GM23338 (cell line): Measurements from ENCODE around the gene ESPNL.

Source experiments
- CREB1 ChIP-seq: fragments of 250-450 bp; sonication (Bioruptor Pico); IDR thresholded peaks from 2 replicates; pipeline ENCODE4 v1.5.0; 2020; ENCODE audit warnings: low read depth, mild to moderate bottlenecking, moderate library complexity
- EZH2 ChIP-seq: fragments of 200-600 bp; sonication (generic); IDR thresholded peaks from one replicate; pipeline ENCODE4 v1.8.0; 2017; ENCODE audit warnings: antibody characterized with exemption, mild to moderate bottlenecking, low read depth; ENCODE audit not compliant: unreplicated experiment
- EZH2phosphoT487 ChIP-seq: fragments of 200-600 bp; sonication (generic); IDR thresholded peaks from one replicate; pipeline ENCODE4 v1.8.1; 2018; ENCODE audit warnings: antibody characterized with exemption; ENCODE audit not compliant: unreplicated experiment
- REST ChIP-seq: IDR thresholded peaks from one replicate; pipeline ENCODE4 v1.6.1; 2018; ENCODE audit warnings: antibody characterized with exemption; ENCODE audit not compliant: unreplicated experiment
- TF ChIP-seq, protein P1 (sequence below), 2 experiments: fragments of 200-600 bp in 1 of 2; sonication (generic) in 1 of 2; conservative IDR thresholded peaks; 2 replicates each; pipeline versions ENCODE4 v1.5.1 to v1.6.1; 2016 to 2017; ENCODE audit warnings: antibody characterized with exemption in 2 of 2, low read depth in 2 of 2, mild to moderate bottlenecking in 2 of 2, moderate library complexity in 1 of 2

- TF ChIP-seq REST (no peak), CREB1 (CRISPR knock-in tag) (no peak), EZH2 (no peak), EZH2phosphoT487 (no peak)
- TF ChIP-seq, protein P1, sequence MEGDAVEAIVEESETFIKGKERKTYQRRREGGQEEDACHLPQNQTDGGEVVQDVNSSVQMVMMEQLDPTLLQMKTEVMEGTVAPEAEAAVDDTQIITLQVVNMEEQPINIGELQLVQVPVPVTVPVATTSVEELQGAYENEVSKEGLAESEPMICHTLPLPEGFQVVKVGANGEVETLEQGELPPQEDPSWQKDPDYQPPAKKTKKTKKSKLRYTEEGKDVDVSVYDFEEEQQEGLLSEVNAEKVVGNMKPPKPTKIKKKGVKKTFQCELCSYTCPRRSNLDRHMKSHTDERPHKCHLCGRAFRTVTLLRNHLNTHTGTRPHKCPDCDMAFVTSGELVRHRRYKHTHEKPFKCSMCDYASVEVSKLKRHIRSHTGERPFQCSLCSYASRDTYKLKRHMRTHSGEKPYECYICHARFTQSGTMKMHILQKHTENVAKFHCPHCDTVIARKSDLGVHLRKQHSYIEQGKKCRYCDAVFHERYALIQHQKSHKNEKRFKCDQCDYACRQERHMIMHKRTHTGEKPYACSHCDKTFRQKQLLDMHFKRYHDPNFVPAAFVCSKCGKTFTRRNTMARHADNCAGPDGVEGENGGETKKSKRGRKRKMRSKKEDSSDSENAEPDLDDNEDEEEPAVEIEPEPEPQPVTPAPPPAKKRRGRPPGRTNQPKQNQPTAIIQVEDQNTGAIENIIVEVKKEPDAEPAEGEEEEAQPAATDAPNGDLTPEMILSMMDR (conservative IDR thresholded peaks at IDR 0.05; ENCODE audit: low read depth in 2 of 2) = no peak
Measured at GRCh38 chr2:238167761-238168160, 67.6 kb downstream of the ESPNL start.
